T-helper 2 cell (primary cell): ENCODE results near the gene MYOZ3.

Experiments
- DNase-seq, 5 experiments: peaks; one replicate each; pipeline versions ENCODE4 v3.0.0 to v3.0.0-alpha.2; 2012 to 2022

The MYOZ3 gene

GRCh38 chr5:150660108-150660831 lies 781 bp upstream of the MYOZ3 start:
- no peak for DNase-seq

GRCh38 chr5:150661821-150662596 lies 958 bp downstream of the MYOZ3 start:
- DNase-seq, result no peak

GRCh38 chr5:150662731-150663516 lies 1.9 kb downstream of the MYOZ3 start:
- no peak for DNase-seq

- DNase-seq, result no peak
These were observed 2.9 kb downstream of the MYOZ3 start for GRCh38 chr5:150663936-150664335.

GRCh38 chr5:150665044-150665443 lies 4.0 kb downstream of the MYOZ3 start:
- DNase-seq, result no peak

- no peak for DNase-seq
These were observed 9.4 kb downstream of the MYOZ3 start for GRCh38 chr5:150670275-150670947.

- DNase-seq, result no peak
These were observed 9.9 kb downstream of the MYOZ3 start for GRCh38 chr5:150670948-150671310.

GRCh38 chr5:150671509-150672236 lies 10.6 kb downstream of the MYOZ3 start:
- DNase-seq, result no peak

- peak in 1 of 5 experiments; percentile 20 for DNase-seq
These were observed 11.3 kb downstream of the MYOZ3 start for GRCh38 chr5:150672237-150672883.

GRCh38 chr5:150672884-150673275 lies 11.8 kb downstream of the MYOZ3 start:
- no peak for DNase-seq

GRCh38 chr5:150674341-150674821 lies 13.3 kb downstream of the MYOZ3 start:
- DNase-seq, result no peak

GRCh38 chr5:150675069-150675468 lies 14.0 kb downstream of the MYOZ3 start:
- DNase-seq, result no peak

GRCh38 chr5:150676578-150676977 lies 15.5 kb downstream of the MYOZ3 start:
- DNase-seq, result no peak

GRCh38 chr5:150689120-150689519 lies 28.1 kb downstream of the MYOZ3 start:
- DNase-seq, result no peak

GRCh38 chr5:150690760-150691159 lies 29.7 kb downstream of the MYOZ3 start:
- no peak for DNase-seq

GRCh38 chr5:150692276-150692675 lies 31.2 kb downstream of the MYOZ3 start:
- no peak for DNase-seq

- DNase-seq, result no peak
These were observed 33.6 kb downstream of the MYOZ3 start for GRCh38 chr5:150694612-150695011.

- no peak for DNase-seq
These were observed 39.2 kb downstream of the MYOZ3 start for GRCh38 chr5:150700246-150700593.

GRCh38 chr5:150700594-150701377 lies 39.7 kb downstream of the MYOZ3 start, which contains the start of gene RBM22:
RBM22 (minus strand) TSS chr5:150701062; CDS start chr5:150700985, 77 bp downstream.
- peak; percentile 77 to 95 (median 88) for DNase-seq

GRCh38 chr5:150703762-150704161 lies 42.7 kb downstream of the MYOZ3 start:
- no peak for DNase-seq
